WI38 (cell line): ENCODE measurements around the gene ANKRD52.
A peak's percentile ranks its signal among the peaks of the same experiment; 100 is the strongest.

Experiments
- H3K4me3 ChIP-seq: 2 replicates; pipeline ENCODE4 v1.5.1; 2011; ENCODE audit warnings: low read depth, mild to moderate bottlenecking, control low read depth, low read length
- CTCF ChIP-seq: IDR thresholded peaks from 2 replicates; pipeline ENCODE4 v1.5.1; 2012; ENCODE audit warnings: low read depth, mild to moderate bottlenecking, control low read depth, low read length

ANKRD52 gene

DNA sequence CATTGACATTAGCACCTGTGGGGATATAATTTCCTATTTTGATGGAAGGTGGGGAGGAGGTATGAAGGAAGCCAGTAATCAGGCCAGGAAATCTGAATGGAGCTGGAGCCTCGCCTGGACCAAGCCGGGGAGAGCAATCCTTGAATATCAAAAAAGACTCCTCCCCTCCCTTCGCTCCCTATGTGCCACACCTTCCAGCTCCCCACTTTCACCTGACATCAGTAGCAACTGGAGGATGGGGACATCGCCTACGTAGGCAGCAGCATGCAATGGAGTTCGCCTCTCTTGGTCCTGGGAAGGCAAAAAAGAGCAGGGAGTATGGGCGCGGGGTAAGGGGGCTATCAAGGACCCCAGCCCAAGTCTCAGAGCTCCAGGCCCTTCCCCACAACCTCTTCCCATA, 1.1 kb downstream of the ANKRD52 start:
- H3K4me3 ChIP-seq = peak overlapping the region; percentile 87
- TF ChIP-seq CTCF = no peak

- peak overlapping the region; percentile 87 for H3K4me3 ChIP-seq
- TF ChIP-seq CTCF = peak; percentile 8; the same call in 1 of the 2 replicates
Measured at GRCh38 chr12:56256326-56256960, 1.7 kb downstream of the ANKRD52 start.

GRCh38 chr12:56255671-56256070, 2.5 kb downstream of the ANKRD52 start:
- TF ChIP-seq CTCF = no peak
- no peak overlapping the region for H3K4me3 ChIP-seq

GRCh38 chr12:56253091-56253490, 5.1 kb downstream of the ANKRD52 start:
- H3K4me3 ChIP-seq = no peak overlapping the region
- no peak for TF ChIP-seq CTCF

GRCh38 chr12:56252649-56253048, 5.5 kb downstream of the ANKRD52 start:
- no peak for TF ChIP-seq CTCF
- H3K4me3 ChIP-seq = no peak overlapping the region

GRCh38 chr12:56248711-56249110, 9.5 kb downstream of the ANKRD52 start:
- H3K4me3 ChIP-seq = no peak overlapping the region
- TF ChIP-seq CTCF = no peak

DNA sequence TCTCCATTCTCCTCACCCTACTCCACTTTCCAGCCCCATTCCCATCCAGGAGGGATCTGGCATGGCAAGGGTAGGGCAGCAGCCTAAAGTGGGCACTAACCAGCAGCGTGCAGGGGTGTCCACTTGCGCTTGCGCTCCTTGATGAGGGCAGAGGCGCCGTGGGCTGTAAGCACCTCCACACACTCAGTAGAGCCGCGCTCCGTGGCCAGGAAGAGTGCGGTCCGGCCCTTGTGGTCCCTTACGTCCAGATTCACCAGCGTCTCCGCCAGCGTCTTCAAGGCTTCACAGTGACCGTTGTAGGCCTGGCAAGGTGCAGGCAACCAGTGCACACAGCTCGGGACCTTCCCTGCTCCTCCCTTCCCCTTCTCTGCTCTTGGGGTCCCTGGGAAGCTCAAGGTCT, 10.3 kb downstream of the ANKRD52 start:
- H3K4me3 ChIP-seq = no peak overlapping the region
- TF ChIP-seq CTCF = no peak
